IPS-18c (cell line): Measurements from ENCODE around the gene NDUFA12.

Source experiments
- H3K4me3 ChIP-seq: 2 replicates; pipeline ENCODE4 v1.7.0; 2013; ENCODE audit warnings: low read depth, mild to moderate bottlenecking, low read length, moderate library complexity; ENCODE audit not compliant: insufficient read depth
- H3K9me3 ChIP-seq: one replicate; pipeline ENCODE4 v1.6.1; 2013; ENCODE audit warnings: mild to moderate bottlenecking, low read length, moderate library complexity; ENCODE audit not compliant: control insufficient read depth, insufficient read depth

Gene NDUFA12

DNA sequence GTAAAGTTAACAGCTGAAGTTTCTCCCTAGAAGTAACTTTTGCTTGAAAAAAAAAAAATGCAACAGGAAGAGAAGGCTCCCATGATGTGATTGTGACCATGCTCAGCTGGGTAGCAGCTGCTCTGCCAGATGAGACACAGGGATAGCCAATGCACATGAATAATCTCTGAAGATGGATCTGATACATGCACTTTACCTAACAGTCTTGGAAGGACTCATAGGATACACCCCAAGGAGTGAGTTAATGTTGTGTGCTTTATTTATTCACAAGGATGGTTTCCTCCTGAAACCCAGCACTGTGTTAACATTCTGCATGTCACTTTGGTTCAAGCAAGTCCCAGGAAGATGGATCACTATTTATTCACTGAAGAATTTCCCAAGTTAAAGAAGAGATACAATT, 46.5 kb downstream of the NDUFA12 start:
- Histone ChIP-seq H3K4me3 (no peak overlapping the region), H3K9me3 (peaks cover 2% of the 10 kb centered on the region)

DNA sequence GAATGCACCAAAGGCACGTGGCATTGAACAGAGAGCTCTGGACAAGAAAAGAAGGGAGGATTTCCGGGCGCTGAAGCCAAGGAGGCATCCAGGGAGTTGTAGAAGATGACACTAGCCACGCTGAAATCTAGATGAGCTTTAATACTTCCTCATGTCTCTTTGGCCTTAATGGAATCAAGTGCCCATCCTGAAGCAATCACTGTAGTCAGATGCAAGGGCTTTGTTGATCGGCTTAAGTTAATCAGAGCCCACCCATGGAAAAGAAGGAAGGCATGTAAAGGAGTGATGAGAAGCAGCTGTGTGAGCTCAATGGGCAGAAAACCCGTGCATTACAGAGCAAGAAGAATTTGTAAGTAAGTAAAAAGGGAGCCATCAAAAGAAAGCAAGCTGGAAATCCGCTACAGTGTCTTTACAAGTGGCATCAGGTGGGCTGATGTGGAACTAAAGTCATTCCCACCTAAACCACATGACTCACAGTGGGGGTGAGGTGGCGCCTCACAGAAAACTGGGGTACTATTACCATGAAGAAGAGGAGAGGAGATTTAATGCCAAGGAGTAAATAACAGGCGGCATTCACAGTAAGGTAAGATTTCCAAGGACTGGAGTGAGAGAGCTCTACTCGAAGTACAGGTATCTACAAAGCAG, 48.4 kb downstream of the NDUFA12 start:
- Histone ChIP-seq H3K9me3 (peaks cover 2% of the 10 kb centered on the region), H3K4me3 (no peak overlapping the region)

GRCh38 chr12:94954029-94954685, 49.3 kb downstream of the NDUFA12 start:
- Histone ChIP-seq H3K4me3 (no peak overlapping the region), H3K9me3 (no peaks in the 10 kb centered on the region)

DNA sequence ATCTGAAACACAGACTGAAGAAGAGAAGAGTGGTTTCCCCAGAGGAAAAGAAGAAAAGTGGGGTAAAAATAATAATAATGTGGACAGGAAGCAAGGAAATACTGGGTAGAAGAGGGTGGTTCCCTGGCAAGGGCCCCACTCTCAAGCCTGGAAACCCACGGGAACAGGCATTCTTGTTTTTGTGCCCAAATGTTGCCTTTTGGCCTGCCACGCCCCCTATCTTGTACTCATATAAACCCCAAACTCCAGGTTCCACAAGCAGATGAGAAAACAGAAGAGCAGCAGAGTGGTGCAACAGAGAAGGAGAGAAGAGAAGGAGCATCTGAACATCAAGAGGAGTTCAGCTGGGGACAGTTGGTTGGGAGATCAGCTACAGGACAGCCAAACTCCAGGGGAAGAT, 51.2 kb downstream of the NDUFA12 start:
- H3K4me3 ChIP-seq = no peak overlapping the region

GRCh38 chr12:94951071-94951934, 52.2 kb downstream of the NDUFA12 start:
- Histone ChIP-seq H3K9me3 (no peaks in the 10 kb centered on the region), H3K4me3 (no peak overlapping the region)

More for the DNA sequence above, 51.2 kb downstream of the NDUFA12 start:
- H3K9me3 ChIP-seq = no peaks in the 10 kb centered on the region

DNA sequence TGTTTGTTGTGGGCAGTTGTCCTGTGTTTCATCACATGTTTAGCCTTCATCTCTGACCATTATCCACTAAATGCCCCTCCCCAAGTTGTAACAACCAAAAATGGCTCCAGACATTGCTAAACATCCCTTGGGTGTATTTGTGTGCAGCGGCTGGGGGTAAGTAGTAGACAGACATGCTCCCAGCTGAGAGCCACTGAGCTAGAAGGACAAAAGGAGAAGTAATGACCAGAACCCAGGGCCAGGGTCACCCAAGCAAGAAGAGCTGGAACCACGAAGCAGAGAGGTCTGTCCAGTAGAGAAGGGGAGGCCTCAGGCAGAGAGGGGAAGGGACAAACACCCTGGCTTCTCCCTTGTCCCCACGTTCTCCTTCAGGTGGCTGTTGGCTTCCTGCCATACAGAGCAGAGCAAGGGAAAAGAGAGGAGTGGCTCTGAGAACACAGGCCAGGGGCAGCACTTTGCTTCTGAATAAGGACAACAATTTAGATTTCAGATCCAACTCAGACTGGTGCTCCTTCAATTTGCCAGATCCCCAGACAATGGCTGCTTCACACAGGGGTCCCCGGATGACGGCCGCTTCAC, 55.2 kb downstream of the NDUFA12 start:
- Histone ChIP-seq H3K9me3 (no peaks in the 10 kb centered on the region), H3K4me3 (no peak overlapping the region)

GRCh38 chr12:94942663-94943062, 60.8 kb downstream of the NDUFA12 start:
- Histone ChIP-seq H3K4me3 (no peak overlapping the region), H3K9me3 (no peaks in the 10 kb centered on the region)

- Histone ChIP-seq H3K4me3 (no peak overlapping the region), H3K9me3 (no peaks in the 10 kb centered on the region)
These were observed 62.0 kb downstream of the NDUFA12 start for GRCh38 chr12:94941440-94941862.

DNA sequence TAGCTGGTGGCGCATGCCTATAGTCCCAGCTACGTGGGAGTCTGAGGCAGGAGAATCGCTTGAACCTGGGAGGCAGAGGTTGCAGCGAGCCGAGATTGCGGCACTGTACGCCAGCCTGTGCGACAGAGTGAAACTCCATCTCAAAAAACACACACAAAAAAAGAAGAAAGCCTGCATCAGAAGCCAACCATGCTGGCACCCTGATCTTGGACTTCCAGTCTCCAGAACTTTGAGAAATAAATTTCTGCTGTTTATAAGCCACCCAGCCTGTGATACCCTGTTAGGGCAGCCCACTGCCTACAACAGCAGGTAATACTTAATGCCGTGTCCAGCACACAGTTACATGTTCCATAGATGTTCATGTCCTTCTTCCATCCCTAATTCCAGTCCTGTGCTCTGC, 62.7 kb downstream of the NDUFA12 start:
- Histone ChIP-seq H3K4me3 (no peak overlapping the region), H3K9me3 (no peaks in the 10 kb centered on the region)

DNA sequence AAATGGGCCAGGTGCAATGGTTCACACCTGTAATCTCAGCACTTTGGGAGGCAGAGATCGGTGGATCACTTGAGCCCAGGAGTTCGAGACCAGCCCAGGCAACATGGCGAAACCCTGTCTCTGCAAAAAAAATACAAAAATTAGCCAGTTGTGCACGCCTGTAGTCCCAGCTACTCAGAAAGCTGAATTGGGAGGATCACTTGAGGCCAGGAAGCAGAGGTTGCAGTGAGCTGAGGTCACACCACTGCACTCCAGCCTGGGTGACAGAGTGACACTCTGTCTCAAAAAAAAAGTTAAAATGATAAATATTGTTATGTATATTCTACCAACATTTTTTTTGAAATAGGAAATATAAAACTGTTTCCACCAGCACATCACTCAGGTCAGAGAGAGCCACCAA, 64.9 kb downstream of the NDUFA12 start:
- H3K4me3 ChIP-seq = no peak overlapping the region
- H3K9me3 ChIP-seq = no peaks in the 10 kb centered on the region

- Histone ChIP-seq H3K4me3 (no peak overlapping the region), H3K9me3 (no peaks in the 10 kb centered on the region)
These were observed 72.7 kb downstream of the NDUFA12 start for GRCh38 chr12:94930772-94931171.

- no peaks in the 10 kb centered on the region for H3K9me3 ChIP-seq
- no peak overlapping the region for H3K4me3 ChIP-seq
These were observed 73.3 kb downstream of the NDUFA12 start for GRCh38 chr12:94930216-94930654.

GRCh38 chr12:94929780-94930179, 73.7 kb downstream of the NDUFA12 start:
- Histone ChIP-seq H3K9me3 (no peaks in the 10 kb centered on the region), H3K4me3 (no peak overlapping the region)

DNA sequence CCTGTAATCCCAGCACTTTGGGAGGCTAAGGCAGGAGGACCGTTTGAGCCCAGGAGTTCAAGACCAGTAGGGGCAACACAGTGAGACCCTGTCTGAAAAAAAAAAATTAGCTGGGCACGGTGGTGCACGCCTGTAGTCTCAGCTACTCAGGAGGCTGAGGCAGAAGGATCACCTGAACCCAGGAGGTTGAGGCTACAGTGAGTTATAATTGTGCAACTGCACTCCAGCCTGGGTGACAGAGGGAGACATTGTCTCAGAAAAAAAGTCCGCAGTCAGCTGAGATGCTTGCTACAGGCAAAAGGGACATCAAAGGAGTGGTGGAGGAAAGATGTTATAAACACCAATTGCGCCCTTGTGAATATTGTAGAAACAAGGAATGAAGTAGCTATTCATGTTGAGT, 77.8 kb downstream of the NDUFA12 start:
- no peaks in the 10 kb centered on the region for H3K9me3 ChIP-seq

GRCh38 chr12:94925206-94925605, 78.3 kb downstream of the NDUFA12 start:
- Histone ChIP-seq H3K9me3 (no peaks in the 10 kb centered on the region), H3K4me3 (no peak overlapping the region)

More for the DNA sequence above, 77.8 kb downstream of the NDUFA12 start:
- no peak overlapping the region for H3K4me3 ChIP-seq

GRCh38 chr12:94922561-94922960, 80.9 kb downstream of the NDUFA12 start:
- no peaks in the 10 kb centered on the region for H3K9me3 ChIP-seq
- no peak overlapping the region for H3K4me3 ChIP-seq
